MM.1S (cell line): Measurements from ENCODE around the gene ST3GAL3.

Source experiments
- EZH2 ChIP-seq: fragments of 300-600 bp; sonication (generic); optimal IDR thresholded peaks from 2 replicates; pipeline ENCODE3; 2017; ENCODE audit warnings: low read depth, mild to moderate bottlenecking, antibody characterized with exemption, low read length, mixed read lengths
- EZH2phosphoT487 ChIP-seq: fragments of 300-600 bp; sonication (generic); IDR thresholded peaks from 2 replicates; pipeline ENCODE4 v1.6.1; 2018; ENCODE audit warnings: antibody characterized with exemption, low read length
- TF ChIP-seq, protein P1 (sequence below): fragments of 300-600 bp; sonication (generic); IDR thresholded peaks from 2 replicates; pipeline ENCODE4 v1.5.1; 2016; ENCODE audit warnings: antibody characterized with exemption, low read length, mixed read lengths

DNA sequence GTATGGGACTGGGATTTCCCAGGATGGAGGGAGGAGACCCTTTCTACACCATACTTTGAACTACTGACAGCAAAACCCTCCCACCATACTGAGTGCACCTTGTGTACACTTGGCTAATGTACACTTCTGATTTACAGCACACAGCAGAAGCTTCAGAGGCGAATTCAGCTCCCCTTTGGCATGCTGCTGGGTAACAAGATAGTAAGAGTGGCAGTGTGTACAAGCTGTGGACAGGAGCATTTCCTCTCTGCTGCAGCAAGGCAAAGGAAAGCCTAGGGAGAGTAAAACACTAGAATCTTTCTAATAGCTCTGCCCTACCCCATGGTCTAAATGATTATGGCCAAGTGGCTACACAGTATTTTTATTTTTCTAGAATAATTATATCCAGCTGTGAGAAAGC is 142.3 kb downstream of the ST3GAL3 start:
- TF ChIP-seq, protein P1, sequence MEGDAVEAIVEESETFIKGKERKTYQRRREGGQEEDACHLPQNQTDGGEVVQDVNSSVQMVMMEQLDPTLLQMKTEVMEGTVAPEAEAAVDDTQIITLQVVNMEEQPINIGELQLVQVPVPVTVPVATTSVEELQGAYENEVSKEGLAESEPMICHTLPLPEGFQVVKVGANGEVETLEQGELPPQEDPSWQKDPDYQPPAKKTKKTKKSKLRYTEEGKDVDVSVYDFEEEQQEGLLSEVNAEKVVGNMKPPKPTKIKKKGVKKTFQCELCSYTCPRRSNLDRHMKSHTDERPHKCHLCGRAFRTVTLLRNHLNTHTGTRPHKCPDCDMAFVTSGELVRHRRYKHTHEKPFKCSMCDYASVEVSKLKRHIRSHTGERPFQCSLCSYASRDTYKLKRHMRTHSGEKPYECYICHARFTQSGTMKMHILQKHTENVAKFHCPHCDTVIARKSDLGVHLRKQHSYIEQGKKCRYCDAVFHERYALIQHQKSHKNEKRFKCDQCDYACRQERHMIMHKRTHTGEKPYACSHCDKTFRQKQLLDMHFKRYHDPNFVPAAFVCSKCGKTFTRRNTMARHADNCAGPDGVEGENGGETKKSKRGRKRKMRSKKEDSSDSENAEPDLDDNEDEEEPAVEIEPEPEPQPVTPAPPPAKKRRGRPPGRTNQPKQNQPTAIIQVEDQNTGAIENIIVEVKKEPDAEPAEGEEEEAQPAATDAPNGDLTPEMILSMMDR, result no peak
- no peak for TF ChIP-seq EZH2
- TF ChIP-seq EZH2phosphoT487, result no peak
